Ascending aorta (tissue), 2 donors: ENCODE results near the gene RCAN2. TPM values are rescaled to one million over a fixed set of nuclear protein-coding genes. Genes with fewer than 3 reads are reported as not detected.

Experiments used
- DNase-seq, 2 donors: peaks; one replicate each; pipeline ENCODE4 v3.0.0-alpha.2; 2019; ENCODE audit warnings: low spot score in 2 of 2
- H3K27ac ChIP-seq, 2 donors: fragments of 200-600 bp; sonication (generic); one replicate each; pipeline ENCODE4 v1.5.1; 2016 to 2017; ENCODE audit warnings: mild to moderate bottlenecking in 1 of 2
- H3K27me3 ChIP-seq: fragments of 200-600 bp; sonication (generic); one replicate; pipeline ENCODE4 v1.5.1; 2017
- H3K36me3 ChIP-seq, 2 donors: fragments of 200-600 bp; sonication (generic); one replicate each; pipeline ENCODE4 v1.5.1; 2016
- H3K4me1 ChIP-seq, 2 donors: fragments of 200-600 bp; sonication (generic); one replicate each; pipeline ENCODE4 v1.5.1; 2016 to 2017; ENCODE audit warnings: mild to moderate bottlenecking in 1 of 2
- H3K4me3 ChIP-seq, 2 donors: fragments of 200-600 bp; sonication (generic); one replicate each; pipeline ENCODE4 v1.5.1; 2016 to 2017; ENCODE audit warnings: mild to moderate bottlenecking in 1 of 2
- H3K9me3 ChIP-seq, 2 donors: fragments of 200-600 bp; sonication (generic); one replicate each; pipeline ENCODE4 v1.5.1; 2016
- CTCF ChIP-seq, 3 experiments: fragments of 200-600 bp in 2 of 3; fragments of 450-650 bp in 1 of 3; sonication (generic) in 2 of 3; IDR thresholded peaks; one replicate each; pipeline ENCODE4 v1.5.1; 2016 to 2019; ENCODE audit warnings: antibody characterized with exemption in 3 of 3, mild to moderate bottlenecking in 1 of 3, moderate library complexity in 1 of 3
- intact Hi-C: fragments of 100-400 bp; cut with DNase I; formaldehyde crosslinking; loops from one replicate; pipeline ENCODE4 v1.15.1; 2023
- total RNA-seq: library from RNA; depleted of rRNA; stranded (reverse); fragments of >200 nt; gene quantifications from one replicate; pipeline ENCODE4 v1.1.0, GENCODE V29; 2016

RCAN2 gene
- total RNA-seq, 1 donor from 2014 or later = 83.4 TPM

DNA sequence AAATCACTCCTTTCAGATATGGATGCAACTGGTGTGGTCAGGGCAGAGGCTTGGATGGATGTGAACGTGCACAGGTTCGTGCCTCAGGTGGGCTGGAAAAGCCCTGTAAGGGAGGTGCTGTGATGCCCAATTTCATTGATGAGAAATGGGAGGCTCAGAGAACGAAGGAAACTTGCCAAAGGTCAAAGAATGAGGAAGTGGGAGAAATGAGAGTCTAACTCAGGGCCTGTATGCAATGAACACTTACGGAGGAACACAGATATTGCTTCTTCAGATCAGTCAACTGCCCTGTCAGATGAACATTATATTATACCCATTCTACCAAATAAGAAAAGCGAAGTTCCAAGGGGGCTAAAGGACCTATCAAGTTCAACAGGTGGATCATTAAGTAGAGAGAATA lies 134.7 kb downstream of the RCAN2 start:
- Histone ChIP-seq H3K27me3 (no peaks in the 10 kb centered on the region), H3K4me3 (no peak overlapping the region), H3K36me3 (no peaks in the 10 kb centered on the region), H3K9me3 (no peaks in the 10 kb centered on the region), H3K27ac (no peak overlapping the region), H3K4me1 (peaks cover 3 to 37% of the 10 kb centered on the region in 2 donors)
- intact Hi-C loops = no loop called here
- no peak for DNase-seq
- no peak for TF ChIP-seq CTCF (IDR thresholded peaks at IDR 0.05)

DNA sequence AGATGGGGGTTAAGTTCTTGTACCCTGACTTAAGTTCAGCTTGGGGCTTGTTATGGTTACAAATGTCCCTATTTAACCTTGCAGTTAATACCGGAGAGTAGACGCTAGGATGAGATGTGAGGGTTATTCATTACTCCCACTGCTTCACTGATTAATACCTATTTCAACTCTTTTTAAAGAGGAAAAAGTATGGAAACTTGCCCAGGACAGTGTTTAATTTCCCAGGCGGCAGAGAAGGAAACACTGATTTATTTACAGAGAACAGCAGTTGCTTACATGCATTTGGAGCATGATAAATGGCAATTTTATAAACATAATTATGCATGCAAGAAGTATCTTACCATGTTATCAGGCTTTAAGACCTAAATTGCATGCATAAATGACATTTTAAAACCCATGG lies 137.7 kb downstream of the RCAN2 start:
- Histone ChIP-seq H3K4me3 (no peak overlapping the region), H3K27me3 (no peaks in the 10 kb centered on the region), H3K9me3 (no peaks in the 10 kb centered on the region), H3K27ac (no peak overlapping the region), H3K36me3 (no peaks in the 10 kb centered on the region), H3K4me1 (peaks cover 3 to 42% of the 10 kb centered on the region in 2 donors)
- intact Hi-C loops = no loop called here
- no peak for DNase-seq
- TF ChIP-seq CTCF (IDR thresholded peaks at IDR 0.05) = no peak

DNA sequence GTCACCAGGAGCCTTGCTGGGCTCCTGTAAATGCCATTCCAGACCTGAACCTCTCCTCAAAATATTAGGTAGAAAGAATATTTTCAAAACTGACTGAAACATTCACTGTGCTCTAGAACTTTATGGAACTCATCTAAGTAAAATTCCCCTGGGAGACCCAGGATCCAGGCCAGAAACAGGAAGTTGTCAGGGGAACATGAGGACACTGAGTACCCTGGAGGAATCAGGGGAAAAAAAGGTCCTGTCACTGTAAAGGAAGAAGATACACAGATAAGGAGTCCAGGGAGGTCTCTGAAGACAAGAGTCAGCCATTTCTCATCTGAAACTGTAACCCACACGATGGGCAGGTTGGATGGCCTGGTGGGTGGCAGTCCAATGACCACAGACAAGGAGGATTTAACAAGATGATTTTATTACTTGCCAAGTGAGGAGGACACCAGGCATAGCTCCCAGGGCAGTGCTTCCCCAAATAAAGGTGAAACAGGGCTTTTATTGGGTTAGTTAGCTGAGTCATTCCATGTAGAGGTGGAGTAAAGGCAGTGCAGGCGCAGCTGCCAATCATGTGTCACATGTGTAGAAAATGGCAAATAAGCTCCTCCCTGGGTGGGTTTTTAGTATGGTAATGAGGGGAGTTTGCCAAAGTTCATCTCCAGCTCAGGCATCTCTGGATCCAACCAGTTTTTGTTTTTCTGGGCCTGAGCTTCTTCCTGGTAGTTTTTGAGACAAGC lies 138.5 kb downstream of the RCAN2 start:
- intact Hi-C loops = no loop called here
- H3K27ac ChIP-seq = peak overlapping the region in 1 of 2 donors; percentile 47
- no peaks in the 10 kb centered on the region for H3K27me3 ChIP-seq
- H3K9me3 ChIP-seq = no peaks in the 10 kb centered on the region
- no peak overlapping the region for H3K4me3 ChIP-seq
- TF ChIP-seq CTCF (IDR thresholded peaks at IDR 0.05) = no peak
- peaks cover 3 to 42% of the 10 kb centered on the region in 2 donors for H3K4me1 ChIP-seq
- no peak for DNase-seq
- H3K36me3 ChIP-seq = no peaks in the 10 kb centered on the region

DNA sequence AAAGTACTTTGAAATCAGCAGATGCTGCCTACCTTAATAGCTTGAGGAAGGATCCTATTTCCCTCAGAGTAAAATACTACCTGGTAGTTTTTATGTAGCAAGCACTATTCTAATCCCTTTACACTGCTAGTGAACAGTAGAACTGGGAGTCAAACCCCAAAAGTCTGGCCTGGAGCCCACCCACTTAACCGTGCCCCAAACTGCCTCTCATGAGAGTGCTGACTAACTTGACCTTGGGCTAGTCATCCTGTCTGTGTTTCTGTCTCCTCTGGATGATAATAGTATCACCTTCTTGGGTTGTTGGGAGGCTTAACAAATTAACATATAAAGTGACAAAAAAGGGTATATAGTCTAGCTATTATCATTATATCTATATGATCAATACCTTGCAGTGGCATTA lies 140.5 kb downstream of the RCAN2 start:
- Histone ChIP-seq H3K27me3 (no peaks in the 10 kb centered on the region), H3K27ac (no peak overlapping the region), H3K36me3 (no peaks in the 10 kb centered on the region), H3K9me3 (peaks cover 0 to 4% of the 10 kb centered on the region in 2 donors), H3K4me1 (peaks cover 3 to 29% of the 10 kb centered on the region in 2 donors), H3K4me3 (no peak overlapping the region)
- no peak for TF ChIP-seq CTCF (IDR thresholded peaks at IDR 0.05)
- intact Hi-C loops = no loop called here
- no peak for DNase-seq

DNA sequence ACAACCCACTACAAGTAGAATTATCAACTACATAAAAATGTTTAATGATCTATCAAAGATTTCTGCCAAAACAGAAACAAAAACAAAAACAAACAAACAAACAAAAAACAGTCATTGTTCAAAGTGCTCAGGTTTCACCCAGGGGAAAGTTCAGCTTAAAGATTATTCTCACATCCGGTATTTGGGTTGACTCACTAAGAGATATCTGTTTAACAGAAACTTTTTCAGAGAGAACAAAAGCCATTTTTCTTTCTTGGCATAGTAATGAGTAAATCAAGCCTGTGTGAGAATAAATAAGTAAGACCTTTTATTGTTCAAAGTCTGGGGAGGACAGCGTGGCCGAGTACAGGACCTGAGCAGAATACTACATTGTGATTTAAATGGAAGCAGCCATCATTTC lies 143.6 kb downstream of the RCAN2 start:
- intact Hi-C loops = no loop called here
- Histone ChIP-seq H3K4me3 (no peak overlapping the region), H3K9me3 (peaks cover 0 to 7% of the 10 kb centered on the region in 2 donors)

More for the DNA sequence above, 143.6 kb downstream of the RCAN2 start:
- no peak overlapping the region for H3K27ac ChIP-seq
- H3K36me3 ChIP-seq = no peaks in the 10 kb centered on the region
- no peaks in the 10 kb centered on the region for H3K27me3 ChIP-seq
- peaks cover 1 to 15% of the 10 kb centered on the region in 2 donors for H3K4me1 ChIP-seq
- DNase-seq = no peak
- TF ChIP-seq CTCF (IDR thresholded peaks at IDR 0.05) = no peak
